Measurements from ENCODE around the gene OR4E1.

DNA sequence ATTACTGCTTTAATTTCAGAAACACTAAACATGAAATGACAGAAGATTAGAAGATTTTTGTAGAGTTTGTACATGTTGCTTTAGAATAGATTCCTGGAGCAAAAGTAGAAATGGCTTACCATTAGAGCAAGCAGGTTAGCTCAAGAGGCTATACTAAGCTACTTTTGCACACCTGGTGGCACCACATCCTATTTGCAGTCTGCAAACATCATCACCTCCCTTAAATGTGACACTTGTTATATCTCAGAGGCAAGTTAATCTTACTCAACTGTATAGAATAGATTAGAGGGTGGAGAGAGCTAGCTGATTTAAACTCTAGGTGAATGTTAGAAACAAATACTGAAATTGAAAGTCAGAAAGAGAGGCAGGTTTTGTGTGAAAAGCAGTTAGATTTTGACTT lies 30.7 kb upstream of the OR4E1 start:
- TF ChIP-seq EP300 (IDR thresholded peaks at IDR 0.05) (no peak), CTCF (IDR thresholded peaks at IDR 0.05) (no peak), POLR2A (IDR thresholded peaks at IDR 0.05) (no peak)

Data from sigmoid colon (tissue), 4 donors.